HepG2 (cell line): ENCODE results near the gene SHLD1. TPM values are rescaled to one million over a fixed set of nuclear protein-coding genes. Genes with fewer than 3 reads are reported as not detected.
A peak's percentile ranks its signal among the peaks of the same experiment; 100 is the strongest.
"Not testable (repeated sequence)": the region's sequence is repeated elsewhere in the genome, so short reads cannot be mapped to it uniquely, and the experiment has no call there.

ENCODE experiments used
- ATAC-seq: fragments of 200-7000 bp; cut with Tn5 transposase; 3 replicates; pipeline ENCODE4 v1.9.1; 2020; ENCODE audit warnings: mild to moderate bottlenecking, moderate library complexity
- BruUV-seq: library from RNA; stranded (reverse); fragments of 400-500 nt; replicated peaks from 2 replicates; lab custom pipeline; 2021; lab: Mats Ljungman, UMichigan
- CTCF ChIA-PET: fragments of 300-600 bp; formaldehyde crosslinking; extraction: SDS; loops from one replicate; lab custom pipeline; 2021; ENCODE audit warnings: low total read pairs, inconsistent platforms, low intra/inter-chr PET ratio; lab: Yijun Ruan, JAX
- POLR2A ChIA-PET: fragments of 350-600 bp; sonication (Branson Sonifier 250); formaldehyde crosslinking; loops from one replicate; lab custom pipeline; 2020; ENCODE audit warnings: antibody characterized with exemption, inconsistent platforms; lab: Yijun Ruan, JAX
- DNase-seq: peaks from one replicate; pipeline ENCODE4 v3.0.0-alpha.2; 2015; ENCODE audit warnings: low spot score
- FAIRE-seq: peaks from 3 replicates; lab custom pipeline; 2011; peaks lifted over from hg19 to GRCh38; lab: Jason Lieb, UNC
- H2AFZ ChIP-seq: one replicate; pipeline ENCODE4 v1.6.1; 2011; ENCODE audit warnings: low read length, inconsistent platforms
- H3K27ac ChIP-seq: fragments of 300-600 bp; 3 replicates; pipeline ENCODE4 v1.8.0; 2011; ENCODE audit warnings: mixed run types, mild to moderate bottlenecking, mixed read lengths, low read length, inconsistent platforms; ENCODE audit not compliant: insufficient read depth; ENCODE audit errors: extremely low read length
- H3K27me3 ChIP-seq, 2 experiments: fragments of 200-600 bp in 1 of 2; 2 replicates in 1 of 2; 3 replicates in 1 of 2; pipeline versions ENCODE4 v1.6.0 to v1.8.0; 2011; ENCODE audit warnings: low read length in 2 of 2, mild to moderate bottlenecking in 2 of 2, moderate library complexity in 2 of 2, inconsistent platforms in 1 of 2; ENCODE audit not compliant: insufficient read depth in 2 of 2, control insufficient read depth in 1 of 2
- H3K36me3 ChIP-seq, 2 experiments: fragments of 200-600 bp in 1 of 2; replicated peaks in 1 of 2; 2 replicates in 1 of 2; 3 replicates in 1 of 2; pipeline versions ENCODE4 v1.5.1 to v1.8.0; 2011; ENCODE audit warnings: low read length in 2 of 2, inconsistent platforms in 1 of 2; ENCODE audit not compliant: insufficient read depth in 2 of 2, control insufficient read depth in 1 of 2
- H3K4me1 ChIP-seq: 2 replicates; pipeline ENCODE4 v1.5.1; 2012; ENCODE audit warnings: low read length, inconsistent platforms; ENCODE audit not compliant: insufficient read depth
- H3K4me2 ChIP-seq: 2 replicates; pipeline ENCODE4 v1.6.0; 2011; ENCODE audit warnings: low read depth, low read length, inconsistent platforms
- H3K4me3 ChIP-seq, 3 experiments: fragments of 200-600 bp in 1 of 3; sonication (generic), shearing (Covaris generic) in 1 of 3; replicated peaks in 1 of 3; 2 replicates each; pipeline ENCODE4 v1.5.1; 2011 to 2016; ENCODE audit warnings: low read length in 3 of 3, inconsistent platforms in 2 of 3, low read depth in 2 of 3, mild to moderate bottlenecking in 2 of 3, control low read depth in 1 of 3, mixed read lengths in 1 of 3; ENCODE audit not compliant: insufficient read depth in 1 of 3
- H3K79me2 ChIP-seq: one replicate; pipeline ENCODE4 v1.6.1; 2011; ENCODE audit warnings: low read length, inconsistent platforms; ENCODE audit not compliant: insufficient read depth
- H3K9ac ChIP-seq: 2 replicates; pipeline ENCODE4 v1.6.0; 2011; ENCODE audit warnings: mild to moderate bottlenecking, low read depth, low read length, inconsistent platforms; ENCODE audit not compliant: insufficient read depth
- H3K9me3 ChIP-seq: 2 replicates; pipeline ENCODE4 v1.5.1; 2012; ENCODE audit warnings: mild to moderate bottlenecking, low read length
- H4K20me1 ChIP-seq: 2 replicates; pipeline ENCODE4 v1.6.0; 2011; ENCODE audit warnings: inconsistent platforms, mild to moderate bottlenecking, low read length, moderate library complexity; ENCODE audit not compliant: insufficient read depth
- FOXA3 ChIP-seq: IDR thresholded peaks from 2 replicates; pipeline ENCODE4 v1.6.1; 2016; ENCODE audit warnings: missing genetic modification reagents, missing compliant biosample characterization
- IRX3 ChIP-seq: sonication (generic); formaldehyde crosslinking; IDR thresholded peaks from 2 replicates; pipeline ENCODE4 v1.8.1; 2023; ENCODE audit warnings: mild to moderate bottlenecking, low read depth, missing genetic modification reagents, borderline replicate concordance
- NR2F1 ChIP-seq, 2 experiments: fragments of 450-650 bp in 1 of 2; formaldehyde crosslinking in 1 of 2; IDR thresholded peaks; 2 replicates each; pipeline versions ENCODE4 v1.5.0 to v1.6.1; 2016 to 2020; ENCODE audit warnings: mild to moderate bottlenecking in 1 of 2, missing compliant biosample characterization in 1 of 2, missing genetic modification reagents in 1 of 2, moderate library complexity in 1 of 2
- NR2F6 ChIP-seq, 2 experiments: IDR thresholded peaks; 2 replicates each; pipeline ENCODE4 v1.6.1; 2016; ENCODE audit warnings: antibody characterized with exemption in 1 of 2, mild to moderate bottlenecking in 1 of 2
- SALL1 ChIP-seq: sonication (generic); formaldehyde crosslinking; IDR thresholded peaks from 2 replicates; pipeline ENCODE4 v1.8.0; 2022; ENCODE audit warnings: mild to moderate bottlenecking, missing genetic modification reagents
- SOX13 ChIP-seq, 3 experiments: fragments of 450-650 bp in 1 of 3; sonication (generic) in 1 of 3; formaldehyde crosslinking in 1 of 3; IDR thresholded peaks in 2 of 3; conservative IDR thresholded peaks in 1 of 3; 2 replicates each; pipeline versions ENCODE4 v1.5.0 to v1.6.1; 2016 to 2020; ENCODE audit warnings: antibody characterized with exemption in 1 of 3, mild to moderate bottlenecking in 1 of 3, missing compliant biosample characterization in 1 of 3, missing genetic modification reagents in 1 of 3, moderate library complexity in 1 of 3
- SOX5 ChIP-seq: IDR thresholded peaks from 2 replicates; pipeline ENCODE4 v1.6.1; 2016; ENCODE audit warnings: borderline replicate concordance
- SP5 ChIP-seq: IDR thresholded peaks from 2 replicates; pipeline ENCODE4 v1.6.1; 2016; ENCODE audit warnings: low read depth, borderline replicate concordance
- TP53 ChIP-seq: sonication (generic); formaldehyde crosslinking; conservative IDR thresholded peaks from 2 replicates; pipeline ENCODE4 v1.4.0; 2020; ENCODE audit warnings: missing genetic modification reagents
- ZGPAT ChIP-seq: IDR thresholded peaks from 2 replicates; pipeline ENCODE4 v1.6.1; 2016; ENCODE audit warnings: mild to moderate bottlenecking
- ZNF335 ChIP-seq: sonication (generic); formaldehyde crosslinking; IDR thresholded peaks from 2 replicates; pipeline ENCODE4 v1.4.0; 2020; ENCODE audit warnings: missing genetic modification reagents
- ZNF382 ChIP-seq: sonication (generic); formaldehyde crosslinking; IDR thresholded peaks from 2 replicates; pipeline ENCODE4 v1.5.0; 2020; ENCODE audit warnings: missing genetic modification reagents, mild to moderate bottlenecking, borderline replicate concordance
- WGBS: methylation state at CpG from one replicate; pipeline ENCODE4 v1.1.6; 2017; ENCODE audit warnings: low lambda C conversion rate; 5-methylcytosine and 5-hydroxymethylcytosine counted together
- in situ Hi-C: cut with HindIII; loops from 2 replicates; pipeline ENCODE4 v1.10.0; 2017; ENCODE audit warnings: low pct_unique_long_range_greater_than_20kb; ENCODE audit not compliant: extremely low pct_ligation_motif_present
- intact Hi-C: fragments of 100-400 bp; cut with micrococcal nuclease; formaldehyde crosslinking; loops from one replicate; pipeline ENCODE4 v1.10.0; 2022; ENCODE audit not compliant: unreplicated experiment
- polyA plus RNA-seq, 8 experiments: library from polyadenylated mRNA; depleted of rRNA in 3 of 8; stranded (reverse) in 7 of 8; unstranded in 1 of 8; fragments of >200 nt; fragmentation: Illumina TruSeq in 4 of 8; extraction: Trizol in 4 of 8; gene quantifications; 2 replicates each; pipeline versions ENCODE4 v1.2.1 to v1.2.3, GENCODE V29; 2011 to 2016; ENCODE audit warnings: low read depth in 4 of 8, missing spikeins in 1 of 8, mixed read lengths in 1 of 8; ENCODE audit not compliant: insufficient read depth in 1 of 8
- total RNA-seq, 5 experiments: library from RNA; depleted of rRNA; stranded (reverse); fragments of >200 nt; fragmentation: Illumina TruSeq; extraction: Trizol; gene quantifications; 2 replicates each; pipeline ENCODE4 v1.2.3, GENCODE V29; 2016; ENCODE audit warnings: low read depth in 1 of 5
- TF ChIP-seq, protein P1 (sequence below): IDR thresholded peaks from 2 replicates; pipeline ENCODE4 v1.6.1; 2016; ENCODE audit warnings: mild to moderate bottlenecking, missing biosample characterization, missing genetic modification reagents
- TF ChIP-seq, protein P2 (sequence below): IDR thresholded peaks from 2 replicates; pipeline ENCODE4 v1.4.0; 2020; ENCODE audit warnings: mild to moderate bottlenecking, missing genetic modification reagents

SHLD1 gene
- total and polyA plus RNA-seq, 2 of the 13 experiments (the other 11 are each of a cell fraction or from before 2014, with no cell fraction given) = 8.9 to 10.0 TPM

DNA sequence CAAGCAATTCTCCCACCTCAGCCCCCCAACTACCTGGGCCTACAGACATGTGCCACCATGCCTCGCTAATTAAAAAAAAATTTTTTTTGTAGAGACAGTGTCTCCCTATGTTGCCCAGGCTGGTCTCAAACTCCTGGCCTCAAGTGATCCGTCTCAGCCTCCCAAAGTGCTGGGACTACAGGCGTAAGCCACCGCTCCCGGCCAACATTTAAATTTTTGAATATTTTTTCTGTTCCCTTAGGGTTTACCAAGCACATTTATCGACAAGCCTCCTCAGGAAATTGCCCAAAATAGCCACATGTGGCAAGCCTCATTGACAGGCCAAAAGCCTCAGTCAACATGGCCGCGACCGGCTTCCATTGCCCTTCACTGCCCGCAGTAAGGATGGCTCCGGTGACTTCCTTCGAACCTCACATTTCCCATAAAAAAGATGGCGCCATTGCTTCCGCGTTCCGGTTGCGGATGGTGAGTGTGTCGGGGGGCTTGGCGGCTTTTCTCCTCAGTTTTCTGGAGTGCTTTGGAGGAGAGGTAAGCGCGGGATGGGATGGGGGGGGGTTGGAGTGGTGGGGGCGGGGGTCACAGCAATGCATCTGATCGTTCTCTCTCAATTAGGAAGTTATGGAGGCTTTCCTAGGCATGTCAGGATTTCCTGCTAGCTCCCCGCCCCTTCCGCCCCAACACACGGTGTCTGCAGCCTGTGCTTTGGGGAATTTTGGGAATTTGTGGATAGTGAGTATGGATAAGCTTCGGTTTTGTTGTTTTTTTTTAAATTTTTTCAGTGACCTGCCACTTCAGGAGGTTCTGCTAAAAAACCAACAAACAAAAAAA lies at the start of gene SHLD1 (continued):
- TF ChIP-seq ZNF335 (CRISPR knock-in tag) (peak; percentile 33; the same call in 1 of the 2 replicates), SOX5 (CRISPR knock-in tag) (peak; percentile 69; the same call in 1 of the 2 replicates), IRX3 (no peak), TP53 (no peak), ZNF382 (CRISPR knock-in tag) (no peak), SALL1 (CRISPR knock-in tag) (peak; percentile 57; the same call in 1 of the 2 replicates)
- TF ChIP-seq, protein P1, sequence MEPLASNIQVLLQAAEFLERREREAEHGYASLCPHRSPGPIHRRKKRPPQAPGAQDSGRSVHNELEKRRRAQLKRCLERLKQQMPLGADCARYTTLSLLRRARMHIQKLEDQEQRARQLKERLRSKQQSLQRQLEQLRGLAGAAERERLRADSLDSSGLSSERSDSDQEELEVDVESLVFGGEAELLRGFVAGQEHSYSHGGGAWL = peak; percentile 59; the same call in 1 of the 2 replicates

GRCh38 chr20:5702339-5702738 lies 47.9 kb upstream of the SHLD1 start:
- peak; percentile 18; the same call in 1 of the 3 replicates for ATAC-seq
- not testable (repeated sequence) for H3K27ac ChIP-seq; TF ChIP-seq NR2F6, SOX13 (IDR thresholded peaks at IDR 0.05)
- TF ChIP-seq NR2F6 (CRISPR knock-in tag; IDR thresholded peaks at IDR 0.05) (0 out of 2 replicates have a peak, but pooled peaks have one; percentile 14), FOXA3 (CRISPR knock-in tag) (peak; percentile 15; the same call in 1 of the 2 replicates), SP5 (CRISPR knock-in tag) (0 out of 2 replicates have a peak, but pooled peaks have one; percentile 16), NR2F1 (CRISPR knock-in tag; IDR thresholded peaks at IDR 0.05) (peak in 1 of 2 experiments; percentile 14; a peak in 1 of 4 replicates), ZGPAT (CRISPR knock-in tag) (0 out of 2 replicates have a peak, but pooled peaks have one; percentile 29), SOX5 (CRISPR knock-in tag) (peak; percentile 64; the same call in 1 of the 2 replicates), SOX13 (CRISPR knock-in tag; conservative IDR thresholded peaks at IDR 0.05 in 1 of 2, IDR thresholded peaks at IDR 0.05 in 1 of 2) (peak in 1 of 2 experiments; percentile 73; a peak in 2 of 4 replicates)
- TF ChIP-seq, protein P2, sequence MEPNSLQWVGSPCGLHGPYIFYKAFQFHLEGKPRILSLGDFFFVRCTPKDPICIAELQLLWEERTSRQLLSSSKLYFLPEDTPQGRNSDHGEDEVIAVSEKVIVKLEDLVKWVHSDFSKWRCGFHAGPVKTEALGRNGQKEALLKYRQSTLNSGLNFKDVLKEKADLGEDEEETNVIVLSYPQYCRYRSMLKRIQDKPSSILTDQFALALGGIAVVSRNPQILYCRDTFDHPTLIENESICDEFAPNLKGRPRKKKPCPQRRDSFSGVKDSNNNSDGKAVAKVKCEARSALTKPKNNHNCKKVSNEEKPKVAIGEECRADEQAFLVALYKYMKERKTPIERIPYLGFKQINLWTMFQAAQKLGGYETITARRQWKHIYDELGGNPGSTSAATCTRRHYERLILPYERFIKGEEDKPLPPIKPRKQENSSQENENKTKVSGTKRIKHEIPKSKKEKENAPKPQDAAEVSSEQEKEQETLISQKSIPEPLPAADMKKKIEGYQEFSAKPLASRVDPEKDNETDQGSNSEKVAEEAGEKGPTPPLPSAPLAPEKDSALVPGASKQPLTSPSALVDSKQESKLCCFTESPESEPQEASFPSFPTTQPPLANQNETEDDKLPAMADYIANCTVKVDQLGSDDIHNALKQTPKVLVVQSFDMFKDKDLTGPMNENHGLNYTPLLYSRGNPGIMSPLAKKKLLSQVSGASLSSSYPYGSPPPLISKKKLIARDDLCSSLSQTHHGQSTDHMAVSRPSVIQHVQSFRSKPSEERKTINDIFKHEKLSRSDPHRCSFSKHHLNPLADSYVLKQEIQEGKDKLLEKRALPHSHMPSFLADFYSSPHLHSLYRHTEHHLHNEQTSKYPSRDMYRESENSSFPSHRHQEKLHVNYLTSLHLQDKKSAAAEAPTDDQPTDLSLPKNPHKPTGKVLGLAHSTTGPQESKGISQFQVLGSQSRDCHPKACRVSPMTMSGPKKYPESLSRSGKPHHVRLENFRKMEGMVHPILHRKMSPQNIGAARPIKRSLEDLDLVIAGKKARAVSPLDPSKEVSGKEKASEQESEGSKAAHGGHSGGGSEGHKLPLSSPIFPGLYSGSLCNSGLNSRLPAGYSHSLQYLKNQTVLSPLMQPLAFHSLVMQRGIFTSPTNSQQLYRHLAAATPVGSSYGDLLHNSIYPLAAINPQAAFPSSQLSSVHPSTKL = peak; percentile 47; the same call in 1 of the 2 replicates

More at GRCh38 chr20:5702339-5702738, 47.9 kb upstream of the SHLD1 start:
- BruUV-seq, H3K9ac ChIP-seq, POLR2A ChIA-PET, DNase-seq, FAIRE-seq, H3K79me2 ChIP-seq, H3K27me3 ChIP-seq, H2AFZ ChIP-seq, in situ Hi-C loops, CTCF ChIA-PET, intact Hi-C loops, H4K20me1 ChIP-seq, H3K36me3 ChIP-seq, H3K9me3 ChIP-seq, H3K4me3 ChIP-seq: not testable (repeated sequence)
- peaks cover 26% of the 10 kb centered on the region for H3K4me1 ChIP-seq
- peak overlapping the region; percentile 30; the same call in 1 of the 2 replicates for H3K4me2 ChIP-seq
- 0% methylated on average over 5 of the region's 5 CpGs for WGBS
